ENCODE measurements around the gene VWA1. TPM values are rescaled to one million over a fixed set of nuclear protein-coding genes. Genes with fewer than 3 reads are reported as not detected.

The VWA1 gene
- total RNA-seq, 4 donors from 2014 or later = 59.8 to 137 (median 96.4) TPM

GRCh38 chr1:1425753-1426495 lies 9.6 kb upstream of the VWA1 start:
- WGBS, 2 donors (ENCODE audit: low coverage in 1 of 2) = no CpG with 5 or more reads among the region's 33 CpGs
- no peaks in the 10 kb centered on the region for H3K36me3 ChIP-seq
- no peaks in the 10 kb centered on the region for H3K9me3 ChIP-seq
- ATAC-seq = no peak
- TF ChIP-seq POLR2A (IDR thresholded peaks at IDR 0.05) (no peak), POLR2AphosphoS5 (IDR thresholded peaks at IDR 0.05) (no peak), EP300 (IDR thresholded peaks at IDR 0.05) (no peak), CTCF (IDR thresholded peaks at IDR 0.05) (no peak)
- H3K4me3 ChIP-seq = no peak overlapping the region
- H3K27ac ChIP-seq = peak overlapping the region in 2 of 4 donors; percentile 78 to 97
- peaks cover 0 to 63% (median 15%) of the 10 kb centered on the region in 3 donors for H3K4me1 ChIP-seq
- no peaks in the 10 kb centered on the region for H3K27me3 ChIP-seq

DNA sequence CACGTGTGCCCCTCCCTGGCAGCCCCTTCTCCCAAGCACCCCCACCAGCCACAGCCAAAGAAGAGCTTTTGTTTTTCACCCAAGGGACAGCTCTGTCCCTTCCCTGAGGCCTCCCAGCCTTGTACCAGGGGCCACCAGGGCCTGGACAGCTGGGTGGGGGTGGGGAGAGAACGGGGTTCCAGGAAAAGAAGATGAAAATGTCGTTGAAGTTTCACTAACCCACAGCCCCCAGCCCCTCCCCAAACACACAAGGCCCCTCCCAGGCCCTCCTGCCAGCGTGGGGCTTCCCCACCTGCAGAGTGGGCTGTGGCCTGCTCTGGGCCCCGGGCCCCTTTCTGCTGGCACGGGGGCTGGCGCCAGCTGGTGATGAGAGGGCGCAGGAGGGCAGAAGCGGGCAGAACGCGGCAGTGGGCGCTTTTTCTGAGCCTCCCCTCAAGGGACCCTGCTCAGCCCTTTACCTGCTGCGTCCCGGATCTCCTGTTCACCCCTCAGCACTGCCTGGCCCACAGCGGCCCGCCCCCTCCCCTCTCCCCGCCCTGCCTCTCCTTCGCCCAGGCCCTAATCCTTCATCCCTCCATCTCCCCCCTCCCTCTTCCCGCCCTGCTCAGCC lies 8.9 kb upstream of the VWA1 start:
- TF ChIP-seq CTCF (IDR thresholded peaks at IDR 0.05) (no peak), EP300 (IDR thresholded peaks at IDR 0.05) (no peak), POLR2A (IDR thresholded peaks at IDR 0.05) (no peak), POLR2AphosphoS5 (IDR thresholded peaks at IDR 0.05) (no peak)
- H3K9me3 ChIP-seq = no peaks in the 10 kb centered on the region
- 30 to 43% methylated on average over 5 to 12 of the region's 19 CpGs for WGBS, 2 donors (ENCODE audit: low coverage in 1 of 2)
- no peaks in the 10 kb centered on the region for H3K36me3 ChIP-seq
- H3K4me1 ChIP-seq = peaks cover 0 to 63% (median 20%) of the 10 kb centered on the region in 3 donors
- no peak overlapping the region for H3K4me3 ChIP-seq
- ATAC-seq = no peak
- no peaks in the 10 kb centered on the region for H3K27me3 ChIP-seq
- peak overlapping the region in 3 of 4 donors; percentile 29 to 97 (median 78) for H3K27ac ChIP-seq

GRCh38 chr1:1427106-1427819 lies 8.2 kb upstream of the VWA1 start:
- no peak for ATAC-seq
- Histone ChIP-seq H3K4me1 (peaks cover 0 to 63% (median 27%) of the 10 kb centered on the region in 3 donors), H3K4me3 (peak overlapping the region; percentile 26 to 66), H3K9me3 (no peaks in the 10 kb centered on the region), H3K36me3 (no peaks in the 10 kb centered on the region), H3K27me3 (no peaks in the 10 kb centered on the region), H3K27ac (peak overlapping the region in 3 of 4 donors; percentile 78 to 97 (median 85))
- TF ChIP-seq EP300 (IDR thresholded peaks at IDR 0.05) = no peak
- TF ChIP-seq CTCF (IDR thresholded peaks at IDR 0.05) = no peak
- no peak for TF ChIP-seq POLR2A (IDR thresholded peaks at IDR 0.05)
- no peak for TF ChIP-seq POLR2AphosphoS5 (IDR thresholded peaks at IDR 0.05)
- WGBS, 2 donors (ENCODE audit: low coverage in 1 of 2) = 12 to 14% methylated on average over 6 to 9 of the region's 66 CpGs

DNA sequence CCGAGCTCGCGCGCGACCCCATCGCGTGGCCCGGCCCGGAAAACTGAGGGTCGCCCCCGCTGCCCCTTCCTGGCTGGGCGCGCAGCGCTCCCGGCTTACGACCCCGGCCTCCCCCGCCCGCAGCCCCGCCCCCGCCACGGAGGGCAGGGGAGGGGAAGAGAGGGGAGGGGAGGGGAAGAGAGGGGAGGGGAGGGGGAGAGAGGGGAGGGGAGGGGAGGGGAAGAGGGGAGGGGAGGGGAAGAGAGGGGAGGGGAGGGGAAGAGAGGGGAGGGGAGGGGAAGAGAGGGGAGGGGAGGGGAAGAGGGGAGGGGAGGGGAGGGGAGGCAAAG lies 7.7 kb upstream of the VWA1 start:
- TF ChIP-seq POLR2A (IDR thresholded peaks at IDR 0.05) (no peak), CTCF (IDR thresholded peaks at IDR 0.05) (no peak), POLR2AphosphoS5 (IDR thresholded peaks at IDR 0.05) (no peak), EP300 (IDR thresholded peaks at IDR 0.05) (no peak)
- Histone ChIP-seq H3K4me3 (peak overlapping the region; percentile 26 to 66), H3K4me1 (peaks cover 0 to 68% (median 32%) of the 10 kb centered on the region in 3 donors), H3K9me3 (no peaks in the 10 kb centered on the region), H3K27me3 (no peaks in the 10 kb centered on the region), H3K27ac (peak overlapping the region in 3 of 4 donors; percentile 85 to 97 (median 94)), H3K36me3 (no peaks in the 10 kb centered on the region)
- no CpG with 5 or more reads among the region's 22 CpGs for WGBS, 2 donors (ENCODE audit: low coverage in 1 of 2)
- no peak for ATAC-seq
